Subcutaneous abdominal adipose tissue (tissue), 5 donors: ENCODE results near the gene SYT13.
"Not testable (repeated sequence)": the region's sequence is repeated elsewhere in the genome, so short reads cannot be mapped to it uniquely, and the experiment has no call there.

Experiments used
- H3K27ac ChIP-seq: one replicate; pipeline ENCODE4 v1.7.0; 2013; ENCODE audit warnings: low read depth, mild to moderate bottlenecking, inconsistent platforms, low read length, moderate library complexity
- H3K27me3 ChIP-seq, 5 donors: one replicate each; pipeline ENCODE4 v1.7.0; 2013; ENCODE audit warnings: low read length in 5 of 5, inconsistent platforms in 1 of 5; ENCODE audit not compliant: control insufficient read depth in 5 of 5, insufficient read depth in 4 of 5
- H3K36me3 ChIP-seq, 5 donors: one replicate each; pipeline ENCODE4 v1.7.0; 2013; ENCODE audit warnings: low read length in 5 of 5; ENCODE audit not compliant: control insufficient read depth in 5 of 5, insufficient read depth in 5 of 5
- H3K4me1 ChIP-seq, 5 donors: one replicate each; pipeline ENCODE4 v1.7.0; 2013; ENCODE audit warnings: low read length in 5 of 5, mild to moderate bottlenecking in 3 of 5, moderate library complexity in 1 of 5; ENCODE audit not compliant: control insufficient read depth in 5 of 5, insufficient read depth in 5 of 5
- H3K4me3 ChIP-seq, 5 donors: one replicate each; pipeline ENCODE4 v1.7.0; 2013; ENCODE audit warnings: low read length in 5 of 5, low read depth in 1 of 5
- H3K9ac ChIP-seq, 5 donors: one replicate each; pipeline ENCODE4 v1.7.0; 2013; ENCODE audit warnings: low read length in 5 of 5, mild to moderate bottlenecking in 4 of 5, moderate library complexity in 3 of 5
- H3K9me3 ChIP-seq, 5 donors: one replicate each; pipeline ENCODE4 v1.7.0; 2013; ENCODE audit warnings: low read length in 5 of 5; ENCODE audit not compliant: control insufficient read depth in 5 of 5
- donor health status: healthy.
- donor health status: healthy.
- donor health status: healthy.
- donor health status: healthy.
- donor health status: healthy.

Gene SYT13

DNA sequence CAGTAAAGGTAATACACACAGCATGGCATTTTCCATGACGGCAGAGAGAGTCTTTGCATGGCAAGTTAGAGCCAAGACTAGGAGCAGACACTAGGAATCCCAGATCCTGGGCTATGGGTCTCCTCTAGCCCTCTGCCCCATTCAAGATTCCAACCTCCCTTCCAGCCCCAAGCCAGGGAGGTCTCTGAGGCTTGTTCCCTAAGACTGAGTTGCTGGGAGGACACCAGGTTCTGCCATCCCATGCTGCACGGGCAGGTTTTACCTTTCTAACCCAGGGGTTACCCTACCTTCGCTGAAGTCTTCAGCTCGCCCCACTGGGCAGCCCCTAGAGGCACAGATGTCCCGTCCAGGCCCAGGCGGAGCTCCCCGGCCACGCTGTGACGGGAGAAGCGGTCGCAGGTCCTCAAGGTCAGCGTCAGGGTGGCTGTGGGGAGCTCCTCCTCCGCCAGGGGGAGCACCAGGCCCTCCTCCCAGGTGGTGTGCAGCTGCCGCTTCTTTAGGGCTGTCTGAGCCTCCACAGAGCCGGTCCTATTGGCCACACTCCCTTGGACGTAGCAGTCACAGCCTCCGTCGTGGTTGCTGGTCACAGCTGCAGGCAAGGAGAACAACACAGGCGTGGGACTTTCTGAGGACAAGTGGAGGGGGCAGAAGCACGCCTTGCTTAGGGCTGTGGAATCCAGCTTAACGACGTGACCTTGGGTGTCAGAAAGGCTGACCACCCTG, 33.8 kb downstream of the SYT13 start:
- Histone ChIP-seq H3K9me3 (no peaks in the 10 kb centered on the region), H3K9ac (no peak overlapping the region), H3K4me3 (no peak overlapping the region), H3K27ac (no peak overlapping the region), H3K27me3 (peaks cover 0 to 18% (median 6%) of the 10 kb centered on the region in 5 donors), H3K36me3 (no peaks in the 10 kb centered on the region), H3K4me1 (no peaks in the 10 kb centered on the region)

DNA sequence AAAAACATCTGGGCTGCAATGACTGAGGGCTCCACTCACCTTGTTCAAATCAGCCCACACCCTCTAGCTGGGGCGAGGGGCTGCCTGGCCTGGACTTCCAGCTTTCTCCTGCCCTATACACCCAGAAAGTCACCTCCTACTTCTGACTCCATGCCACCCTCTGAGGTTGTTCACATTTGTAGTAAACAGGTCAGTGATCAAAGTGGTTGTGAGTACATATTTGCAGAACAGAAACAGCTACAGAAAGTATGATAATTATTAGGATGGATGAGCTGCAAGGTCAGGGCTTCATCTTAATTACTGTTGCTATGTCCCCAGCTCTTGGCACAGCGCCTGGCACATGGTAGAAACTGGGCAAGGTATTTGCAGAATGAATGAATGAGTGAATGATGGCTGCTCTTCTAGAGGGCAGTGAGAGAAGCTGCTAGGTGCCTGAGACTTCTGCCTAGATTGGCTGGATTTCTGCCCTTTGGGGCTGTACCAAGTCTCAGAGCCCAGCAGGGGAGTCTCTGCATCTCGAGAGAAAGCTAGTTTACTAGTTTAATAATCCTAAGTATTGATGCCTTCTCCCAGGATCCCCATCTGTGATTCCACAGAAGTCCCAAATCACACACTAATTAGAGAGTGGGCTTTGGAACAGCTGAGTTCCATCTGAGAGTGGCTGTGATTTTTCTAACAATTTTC, 36.0 kb downstream of the SYT13 start:
- no peaks in the 10 kb centered on the region for H3K36me3 ChIP-seq
- no peak overlapping the region for H3K27ac ChIP-seq
- no peak overlapping the region for H3K9ac ChIP-seq

DNA sequence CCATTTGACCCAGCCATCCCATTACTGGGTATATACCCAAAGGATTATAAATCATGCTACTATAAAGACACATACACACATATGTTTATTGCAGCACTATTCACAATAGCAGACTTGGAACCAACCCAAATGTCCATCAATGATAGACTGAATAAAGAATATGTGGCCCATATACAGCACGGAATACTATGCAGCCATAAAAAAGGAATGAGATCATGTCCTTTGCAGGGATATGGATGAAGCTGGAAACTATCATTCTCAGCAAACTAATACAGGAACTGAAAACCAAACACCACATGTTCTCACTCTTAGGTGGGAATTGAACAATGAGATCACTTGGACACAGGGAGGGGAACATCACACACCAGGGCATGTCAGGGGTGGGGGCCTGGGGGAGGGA, 36.8 kb downstream of the SYT13 start:
- not testable (repeated sequence) for H3K9me3 ChIP-seq, H3K9ac ChIP-seq, H3K27ac ChIP-seq, H3K4me3 ChIP-seq, H3K36me3 ChIP-seq, H3K4me1 ChIP-seq
- peaks cover 0 to 18% (median 7%) of the 10 kb centered on the region in 5 donors for H3K27me3 ChIP-seq

More for the DNA sequence above, 36.0 kb downstream of the SYT13 start:
- H3K9me3 ChIP-seq, result no peaks in the 10 kb centered on the region
- H3K4me3 ChIP-seq, result no peak overlapping the region
- H3K4me1 ChIP-seq, result no peaks in the 10 kb centered on the region
- peaks cover 0 to 18% (median 7%) of the 10 kb centered on the region in 5 donors for H3K27me3 ChIP-seq

DNA sequence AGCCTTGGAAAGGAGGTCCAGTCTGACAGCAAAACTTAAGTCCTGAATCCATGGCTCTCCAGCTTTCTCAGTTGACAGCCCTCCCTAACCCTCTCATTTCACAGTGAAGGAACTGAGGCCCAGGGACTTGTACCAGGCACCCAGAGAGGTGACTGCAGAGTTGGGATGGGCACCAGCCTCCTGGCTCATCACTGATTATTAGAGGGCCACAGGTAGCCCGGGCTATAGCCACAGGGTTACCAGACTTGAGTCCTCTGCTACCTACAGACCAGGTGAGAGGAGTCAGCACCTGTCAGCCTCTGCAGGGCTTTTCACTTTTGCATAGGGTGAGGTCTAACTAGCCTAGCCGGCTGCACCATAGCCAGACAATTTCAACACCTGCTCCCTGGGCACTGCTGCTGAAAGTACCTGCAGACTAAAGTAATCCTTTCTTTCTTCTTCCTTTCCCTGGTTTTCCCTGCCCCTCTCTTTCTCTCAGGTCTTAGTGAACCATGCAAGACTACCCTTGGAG, 37.6 kb downstream of the SYT13 start:
- H3K27me3 ChIP-seq, result peaks cover 0 to 11% (median 7%) of the 10 kb centered on the region in 5 donors
- H3K4me1 ChIP-seq, result no peaks in the 10 kb centered on the region
- H3K9ac ChIP-seq, result no peak overlapping the region
- H3K36me3 ChIP-seq, result no peaks in the 10 kb centered on the region
- no peak overlapping the region for H3K4me3 ChIP-seq
- H3K9me3 ChIP-seq, result no peaks in the 10 kb centered on the region
- H3K27ac ChIP-seq, result no peak overlapping the region

DNA sequence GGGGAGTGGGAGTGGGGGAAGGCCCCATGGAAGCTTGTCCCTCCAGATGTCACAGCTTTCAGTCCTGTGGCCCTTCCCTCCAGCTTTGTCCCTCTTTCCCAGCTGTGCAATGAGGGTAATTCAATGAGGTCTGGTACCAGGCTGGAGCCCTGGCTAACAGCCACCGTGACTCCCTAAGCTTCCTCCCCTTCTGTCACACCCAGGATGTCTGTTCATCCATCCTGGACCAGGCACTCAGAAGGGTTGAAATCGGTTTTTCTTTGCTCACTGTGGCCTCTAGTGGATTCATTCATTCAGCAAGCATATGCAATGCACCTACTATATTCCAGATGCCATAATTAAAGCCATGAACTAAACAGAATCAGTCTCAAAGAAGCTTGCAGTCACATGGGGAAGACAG, 38.7 kb downstream of the SYT13 start:
- H3K27ac ChIP-seq, result no peak overlapping the region
- H3K9me3 ChIP-seq, result no peaks in the 10 kb centered on the region
- H3K27me3 ChIP-seq, result peaks cover 0 to 9% (median 7%) of the 10 kb centered on the region in 5 donors
- H3K9ac ChIP-seq, result no peak overlapping the region
- H3K4me1 ChIP-seq, result no peaks in the 10 kb centered on the region
- no peak overlapping the region for H3K4me3 ChIP-seq
- H3K36me3 ChIP-seq, result no peaks in the 10 kb centered on the region

DNA sequence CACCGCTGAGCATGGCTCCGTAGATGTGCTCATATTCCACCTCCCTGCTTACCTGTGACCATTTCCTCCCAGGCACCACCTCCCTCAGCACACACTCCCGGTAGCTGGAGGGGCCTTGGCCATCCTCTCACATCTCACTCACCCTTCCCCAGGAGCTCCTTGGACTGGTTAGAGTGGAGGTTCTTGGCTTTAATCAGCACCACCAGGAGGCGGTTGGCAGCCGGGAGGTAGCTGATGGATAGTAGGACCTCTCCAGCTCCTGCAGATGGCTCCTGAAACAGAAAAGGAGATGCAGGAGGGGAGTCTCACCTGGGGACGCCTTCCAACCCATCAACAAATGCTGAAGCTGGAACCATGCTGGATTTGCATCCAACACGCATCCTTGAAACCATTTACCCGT, 39.9 kb downstream of the SYT13 start:
- Histone ChIP-seq H3K4me1 (no peaks in the 10 kb centered on the region), H3K4me3 (no peak overlapping the region), H3K9me3 (no peaks in the 10 kb centered on the region), H3K27ac (no peak overlapping the region), H3K27me3 (peaks cover 0 to 2% (median 0%) of the 10 kb centered on the region in 5 donors), H3K36me3 (no peaks in the 10 kb centered on the region), H3K9ac (no peak overlapping the region)

DNA sequence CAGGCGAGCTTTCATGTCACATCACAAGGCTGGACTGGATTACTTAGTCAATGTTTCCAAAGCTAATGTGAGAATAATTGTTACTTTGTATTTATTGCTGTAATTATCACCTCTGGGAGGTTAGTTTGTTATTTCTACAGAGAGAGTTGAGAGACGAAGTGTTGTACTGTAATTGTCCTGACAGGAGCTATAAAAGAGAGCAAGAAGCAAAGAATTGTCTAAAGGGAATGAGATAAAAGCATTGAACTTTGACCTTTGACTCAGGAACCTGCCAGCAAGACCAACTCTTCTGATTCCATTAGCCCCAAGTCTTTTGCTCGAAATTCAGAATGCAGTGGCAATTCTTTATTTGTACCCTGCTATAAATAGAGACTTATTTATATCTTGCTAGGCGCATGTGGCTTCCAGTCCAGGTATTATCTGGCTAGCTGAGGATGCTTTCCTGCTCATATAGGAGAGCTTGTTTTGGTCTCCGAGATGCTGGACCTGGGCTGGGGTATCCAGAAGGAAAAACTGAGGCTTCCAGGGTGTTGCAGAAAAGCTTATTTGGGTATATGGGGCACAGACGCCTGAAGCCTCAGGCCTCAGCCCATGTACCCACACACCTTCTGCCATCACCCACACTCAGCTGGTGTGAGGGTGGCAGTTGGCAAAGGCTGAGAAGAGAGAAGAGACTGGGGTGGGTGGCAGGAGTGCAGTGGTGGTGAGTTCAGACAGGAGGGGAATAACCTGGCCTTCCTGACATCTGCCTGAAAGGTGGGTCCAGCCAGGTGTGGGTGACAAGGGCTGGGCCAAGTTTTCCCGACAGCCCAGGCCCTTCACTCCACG, 40.7 kb downstream of the SYT13 start:
- H3K27ac ChIP-seq, result no peak overlapping the region

DNA sequence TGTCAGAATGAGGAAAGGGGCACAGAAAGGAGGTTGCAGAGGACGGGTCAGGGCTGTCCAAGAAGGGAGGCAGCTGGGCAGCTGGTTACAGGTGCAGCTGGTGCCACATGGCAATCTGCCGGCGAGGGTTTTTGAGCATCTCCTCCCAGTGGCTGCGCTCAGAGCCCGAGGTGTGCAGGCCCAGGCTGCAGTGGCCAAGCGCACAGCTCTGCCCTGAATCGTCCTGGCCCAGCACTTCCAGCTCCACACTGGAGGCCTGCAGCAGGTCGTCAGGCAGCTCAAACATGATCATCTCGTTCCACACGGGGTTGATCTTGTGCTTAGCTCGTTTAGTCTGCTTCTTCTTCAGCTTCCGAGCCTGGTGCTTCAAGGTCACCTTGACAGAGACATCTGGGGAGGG, 42.2 kb downstream of the SYT13 start:
- H3K9ac ChIP-seq, result no peak overlapping the region
- H3K36me3 ChIP-seq, result no peaks in the 10 kb centered on the region
- peaks cover 0 to 2% (median 0%) of the 10 kb centered on the region in 5 donors for H3K27me3 ChIP-seq
- H3K4me3 ChIP-seq, result no peak overlapping the region
- H3K9me3 ChIP-seq, result peaks cover 0 to 6% (median 4%) of the 10 kb centered on the region in 5 donors
- no peak overlapping the region for H3K27ac ChIP-seq
- no peaks in the 10 kb centered on the region for H3K4me1 ChIP-seq

More for the DNA sequence above, 40.7 kb downstream of the SYT13 start:
- no peaks in the 10 kb centered on the region for H3K36me3 ChIP-seq
- peaks cover 0 to 2% (median 0%) of the 10 kb centered on the region in 5 donors for H3K27me3 ChIP-seq
- no peaks in the 10 kb centered on the region for H3K9me3 ChIP-seq
- H3K4me3 ChIP-seq, result no peak overlapping the region
- no peaks in the 10 kb centered on the region for H3K4me1 ChIP-seq
- no peak overlapping the region for H3K9ac ChIP-seq

DNA sequence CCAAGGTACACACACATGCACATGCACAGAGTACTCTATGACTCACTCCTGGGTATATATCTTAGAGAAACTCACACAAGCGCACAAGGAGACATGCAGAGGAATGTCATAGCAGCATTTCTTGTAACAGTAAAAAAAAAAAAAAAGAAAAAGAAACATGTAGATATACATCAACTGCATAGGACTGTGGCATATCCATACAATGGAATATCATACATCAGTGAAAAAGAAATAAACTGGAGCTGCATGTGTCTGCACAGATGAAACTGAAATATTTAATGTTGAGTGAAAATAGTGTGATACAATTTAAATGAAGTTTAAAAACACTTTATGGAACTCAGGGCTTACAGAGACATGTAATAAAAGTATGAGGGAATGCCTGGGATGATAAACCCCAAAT, 46.4 kb downstream of the SYT13 start:
- H3K9me3 ChIP-seq, result peaks cover 0 to 6% (median 4%) of the 10 kb centered on the region in 5 donors
- H3K4me1 ChIP-seq, result no peaks in the 10 kb centered on the region
- H3K36me3 ChIP-seq, result no peaks in the 10 kb centered on the region
- peaks cover 3 to 13% (median 10%) of the 10 kb centered on the region in 5 donors for H3K27me3 ChIP-seq
- H3K4me3 ChIP-seq, result no peak overlapping the region
- no peak overlapping the region for H3K27ac ChIP-seq
- no peak overlapping the region for H3K9ac ChIP-seq
